GM13976 (cell line): ENCODE data around the gene ATP6V1C2.
"Not testable (repeated sequence)": the region's sequence is repeated elsewhere in the genome, so short reads cannot be mapped to it uniquely, and the experiment has no call there.

Source experiments
- DNase-seq: peaks from one replicate; pipeline ENCODE4 v3.0.0; 2012; ENCODE audit warnings: low spot score
- in situ Hi-C: fragments of 300-500 bp; cut with MboI; formaldehyde crosslinking; loops from one replicate; pipeline ENCODE4 v1.12.0; 2022; ENCODE audit warnings: low sequenced_read_pairs, mixed read lengths, inconsistent platforms; ENCODE audit not compliant: unreplicated experiment
- TF ChIP-seq, protein P1 (sequence below): IDR thresholded peaks from 2 replicates; pipeline ENCODE4 v1.5.1; 2012; ENCODE audit warnings: borderline replicate concordance, mild to moderate bottlenecking; ENCODE audit not compliant: insufficient read depth; ENCODE audit errors: extremely low read depth, missing control alignments, control extremely low read depth

Gene ATP6V1C2

GRCh38 chr2:10776231-10776977 is 55.0 kb downstream of the ATP6V1C2 start:
- in situ Hi-C loops, result no loop called here
- TF ChIP-seq, protein P1, sequence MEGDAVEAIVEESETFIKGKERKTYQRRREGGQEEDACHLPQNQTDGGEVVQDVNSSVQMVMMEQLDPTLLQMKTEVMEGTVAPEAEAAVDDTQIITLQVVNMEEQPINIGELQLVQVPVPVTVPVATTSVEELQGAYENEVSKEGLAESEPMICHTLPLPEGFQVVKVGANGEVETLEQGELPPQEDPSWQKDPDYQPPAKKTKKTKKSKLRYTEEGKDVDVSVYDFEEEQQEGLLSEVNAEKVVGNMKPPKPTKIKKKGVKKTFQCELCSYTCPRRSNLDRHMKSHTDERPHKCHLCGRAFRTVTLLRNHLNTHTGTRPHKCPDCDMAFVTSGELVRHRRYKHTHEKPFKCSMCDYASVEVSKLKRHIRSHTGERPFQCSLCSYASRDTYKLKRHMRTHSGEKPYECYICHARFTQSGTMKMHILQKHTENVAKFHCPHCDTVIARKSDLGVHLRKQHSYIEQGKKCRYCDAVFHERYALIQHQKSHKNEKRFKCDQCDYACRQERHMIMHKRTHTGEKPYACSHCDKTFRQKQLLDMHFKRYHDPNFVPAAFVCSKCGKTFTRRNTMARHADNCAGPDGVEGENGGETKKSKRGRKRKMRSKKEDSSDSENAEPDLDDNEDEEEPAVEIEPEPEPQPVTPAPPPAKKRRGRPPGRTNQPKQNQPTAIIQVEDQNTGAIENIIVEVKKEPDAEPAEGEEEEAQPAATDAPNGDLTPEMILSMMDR, result no peak
- no peak for DNase-seq

DNA sequence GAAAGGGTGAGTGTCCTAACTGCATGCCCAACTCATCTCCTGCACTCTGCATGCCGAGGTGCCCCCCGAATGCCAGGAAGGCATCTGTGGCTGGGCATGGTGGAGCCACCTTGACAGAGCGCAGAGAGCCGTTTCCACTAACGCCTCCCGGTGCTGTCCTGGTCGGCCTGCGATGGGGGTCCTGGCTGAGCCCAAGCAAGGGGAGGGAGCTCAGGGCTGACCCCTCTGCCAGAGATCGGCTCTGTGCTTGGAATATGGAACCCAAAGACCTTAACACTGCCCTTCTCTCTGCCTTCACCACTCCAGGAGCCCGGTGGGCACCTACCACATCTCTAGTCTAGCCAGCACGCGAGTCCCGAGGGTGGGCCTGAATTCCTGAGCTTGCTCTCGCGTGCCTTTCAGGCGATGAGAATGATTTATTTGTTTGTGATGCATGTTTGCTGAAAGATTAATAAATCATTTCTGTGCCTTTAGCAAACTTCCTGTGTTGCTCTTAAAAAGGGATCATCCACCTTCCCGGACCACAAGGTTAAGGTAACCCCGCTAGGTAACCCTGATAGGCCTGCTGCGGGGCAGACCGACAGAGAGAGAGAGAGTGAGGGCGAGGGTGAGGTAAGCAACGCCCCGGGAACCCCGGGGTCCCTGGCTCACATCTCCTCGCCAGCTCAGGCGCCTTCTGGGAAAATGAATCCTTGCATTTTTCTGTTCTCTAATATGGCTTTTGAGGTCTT is 55.8 kb downstream of the ATP6V1C2 start:
- no peak for DNase-seq
- TF ChIP-seq, protein P1, result no peak
- in situ Hi-C loops, result no loop called here

- no peak for DNase-seq
- TF ChIP-seq, protein P1, result no peak
- in situ Hi-C loops, result no loop called here
These were observed 56.7 kb downstream of the ATP6V1C2 start for GRCh38 chr2:10777842-10778723.

DNA sequence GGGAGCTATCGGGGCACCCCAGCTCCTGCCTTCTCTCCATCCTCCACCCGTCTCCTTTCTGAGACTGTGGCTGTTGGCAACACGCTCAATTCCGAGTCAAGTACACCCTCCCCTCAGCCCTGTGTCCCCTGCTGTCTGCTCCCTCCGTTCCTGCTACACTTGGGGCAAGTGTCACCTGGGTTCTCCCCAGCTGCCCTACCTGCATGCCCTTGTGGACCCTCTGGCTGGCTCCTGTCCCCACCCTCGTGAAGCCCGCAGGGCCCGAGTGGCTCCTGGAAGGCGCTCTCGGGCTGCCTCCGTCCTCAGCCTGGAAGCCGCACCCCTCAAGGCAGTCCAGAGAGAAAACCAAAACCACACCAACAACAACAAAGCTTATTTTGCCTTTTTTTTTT is 57.3 kb downstream of the ATP6V1C2 start:
- TF ChIP-seq, protein P1, result no peak
- in situ Hi-C loops, result no loop called here
- DNase-seq, result no peak

- TF ChIP-seq, protein P1, result no peak
- in situ Hi-C loops, result no loop called here
- DNase-seq, result no peak
These were observed 58.5 kb downstream of the ATP6V1C2 start for GRCh38 chr2:10779776-10780490.

DNA sequence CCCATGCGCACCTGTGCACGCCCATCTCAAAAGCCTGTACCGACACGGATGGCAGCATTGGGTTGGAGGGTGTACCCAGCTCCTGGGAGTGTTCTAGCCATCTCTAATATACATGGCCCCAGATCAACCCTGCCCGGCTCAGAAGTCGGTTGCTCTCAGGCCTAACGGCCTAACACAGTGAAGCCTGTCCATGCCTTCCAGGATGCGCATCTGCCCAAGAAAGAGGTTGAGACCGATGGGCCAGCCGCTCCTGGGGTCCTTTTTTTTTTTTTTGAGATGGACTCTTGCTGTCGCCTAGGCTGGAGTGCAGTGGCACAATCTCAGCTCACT is 59.0 kb downstream of the ATP6V1C2 start:
- no peak for DNase-seq
- TF ChIP-seq, protein P1, result no peak
- in situ Hi-C loops, result no loop called here

- in situ Hi-C loops, DNase-seq: not testable (repeated sequence)
These were observed 59.4 kb downstream of the ATP6V1C2 start for GRCh38 chr2:10780821-10781220.
